SK-N-SH treated with all-trans-retinoic acid at 6 μM for 48 hours (cell line): ENCODE results near the gene COL1A2.

Source experiments
- BACH2 ChIP-seq: fragments of 250-450 bp; sonication (Bioruptor Pico); IDR thresholded peaks from 2 replicates; pipeline ENCODE4 v1.9.0; 2021; ENCODE audit warnings: mild to moderate bottlenecking, borderline replicate concordance
- ESRRG ChIP-seq: fragments of 250-450 bp; sonication (Bioruptor Pico); IDR thresholded peaks from 2 replicates; pipeline ENCODE4 v1.6.1; 2021; ENCODE audit warnings: mild to moderate bottlenecking
- TCF4 ChIP-seq: fragments of 250-450 bp; sonication (Bioruptor Pico); IDR thresholded peaks from 2 replicates; pipeline ENCODE4 v1.8.0; 2021; ENCODE audit warnings: mild to moderate bottlenecking, moderate library complexity, borderline replicate concordance
- TF ChIP-seq, protein P1 (sequence below): fragments of 250-450 bp; sonication (Bioruptor Pico); IDR thresholded peaks from 2 replicates; pipeline ENCODE4 v1.8.0; 2020; ENCODE audit warnings: mild to moderate bottlenecking, moderate library complexity, borderline replicate concordance
- TF ChIP-seq, protein P2 (sequence below): fragments of 250-450 bp; sonication (Bioruptor Pico); IDR thresholded peaks from 2 replicates; pipeline ENCODE4 v1.5.1; 2020; ENCODE audit warnings: low read depth, mild to moderate bottlenecking, moderate library complexity
- TF ChIP-seq, protein P3 (sequence below): fragments of 250-450 bp; sonication (Bioruptor Pico); IDR thresholded peaks from 2 replicates; pipeline ENCODE4 v1.5.0; 2020; ENCODE audit warnings: mild to moderate bottlenecking, moderate library complexity

DNA sequence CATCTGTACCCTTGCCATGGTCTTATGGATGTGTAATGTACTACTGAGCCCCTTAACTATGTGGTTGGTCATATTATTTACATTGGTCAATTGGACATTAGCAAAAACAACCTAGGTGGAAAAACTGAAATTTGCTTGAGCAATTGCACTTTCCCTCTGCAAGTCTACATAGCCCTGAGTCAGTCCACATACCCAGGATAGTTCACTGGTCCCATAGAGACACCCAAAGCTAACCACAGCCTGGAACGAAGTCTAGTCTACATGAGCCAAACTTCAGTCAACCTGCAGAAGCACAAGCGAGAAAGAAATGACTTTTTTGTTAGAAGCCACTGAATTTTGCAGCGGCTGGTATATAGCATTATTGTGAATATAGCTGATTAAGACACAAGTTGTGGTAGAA is 37.6 kb upstream of the COL1A2 start:
- TF ChIP-seq BACH2 (CRISPR knock-in tag) (no peak), ESRRG (no peak), TCF4 (CRISPR knock-in tag) (no peak)
- TF ChIP-seq, protein P1, sequence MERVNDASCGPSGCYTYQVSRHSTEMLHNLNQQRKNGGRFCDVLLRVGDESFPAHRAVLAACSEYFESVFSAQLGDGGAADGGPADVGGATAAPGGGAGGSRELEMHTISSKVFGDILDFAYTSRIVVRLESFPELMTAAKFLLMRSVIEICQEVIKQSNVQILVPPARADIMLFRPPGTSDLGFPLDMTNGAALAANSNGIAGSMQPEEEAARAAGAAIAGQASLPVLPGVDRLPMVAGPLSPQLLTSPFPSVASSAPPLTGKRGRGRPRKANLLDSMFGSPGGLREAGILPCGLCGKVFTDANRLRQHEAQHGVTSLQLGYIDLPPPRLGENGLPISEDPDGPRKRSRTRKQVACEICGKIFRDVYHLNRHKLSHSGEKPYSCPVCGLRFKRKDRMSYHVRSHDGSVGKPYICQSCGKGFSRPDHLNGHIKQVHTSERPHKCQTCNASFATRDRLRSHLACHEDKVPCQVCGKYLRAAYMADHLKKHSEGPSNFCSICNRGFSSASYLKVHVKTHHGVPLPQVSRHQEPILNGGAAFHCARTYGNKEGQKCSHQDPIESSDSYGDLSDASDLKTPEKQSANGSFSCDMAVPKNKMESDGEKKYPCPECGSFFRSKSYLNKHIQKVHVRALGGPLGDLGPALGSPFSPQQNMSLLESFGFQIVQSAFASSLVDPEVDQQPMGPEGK (CRISPR knock-in tag): no peak
- TF ChIP-seq, protein P2, sequence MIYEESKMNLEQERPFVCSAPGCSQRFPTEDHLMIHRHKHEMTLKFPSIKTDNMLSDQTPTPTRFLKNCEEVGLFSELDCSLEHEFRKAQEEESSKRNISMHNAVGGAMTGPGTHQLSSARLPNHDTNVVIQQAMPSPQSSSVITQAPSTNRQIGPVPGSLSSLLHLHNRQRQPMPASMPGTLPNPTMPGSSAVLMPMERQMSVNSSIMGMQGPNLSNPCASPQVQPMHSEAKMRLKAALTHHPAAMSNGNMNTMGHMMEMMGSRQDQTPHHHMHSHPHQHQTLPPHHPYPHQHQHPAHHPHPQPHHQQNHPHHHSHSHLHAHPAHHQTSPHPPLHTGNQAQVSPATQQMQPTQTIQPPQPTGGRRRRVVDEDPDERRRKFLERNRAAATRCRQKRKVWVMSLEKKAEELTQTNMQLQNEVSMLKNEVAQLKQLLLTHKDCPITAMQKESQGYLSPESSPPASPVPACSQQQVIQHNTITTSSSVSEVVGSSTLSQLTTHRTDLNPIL: no peak
- TF ChIP-seq, protein P3, sequence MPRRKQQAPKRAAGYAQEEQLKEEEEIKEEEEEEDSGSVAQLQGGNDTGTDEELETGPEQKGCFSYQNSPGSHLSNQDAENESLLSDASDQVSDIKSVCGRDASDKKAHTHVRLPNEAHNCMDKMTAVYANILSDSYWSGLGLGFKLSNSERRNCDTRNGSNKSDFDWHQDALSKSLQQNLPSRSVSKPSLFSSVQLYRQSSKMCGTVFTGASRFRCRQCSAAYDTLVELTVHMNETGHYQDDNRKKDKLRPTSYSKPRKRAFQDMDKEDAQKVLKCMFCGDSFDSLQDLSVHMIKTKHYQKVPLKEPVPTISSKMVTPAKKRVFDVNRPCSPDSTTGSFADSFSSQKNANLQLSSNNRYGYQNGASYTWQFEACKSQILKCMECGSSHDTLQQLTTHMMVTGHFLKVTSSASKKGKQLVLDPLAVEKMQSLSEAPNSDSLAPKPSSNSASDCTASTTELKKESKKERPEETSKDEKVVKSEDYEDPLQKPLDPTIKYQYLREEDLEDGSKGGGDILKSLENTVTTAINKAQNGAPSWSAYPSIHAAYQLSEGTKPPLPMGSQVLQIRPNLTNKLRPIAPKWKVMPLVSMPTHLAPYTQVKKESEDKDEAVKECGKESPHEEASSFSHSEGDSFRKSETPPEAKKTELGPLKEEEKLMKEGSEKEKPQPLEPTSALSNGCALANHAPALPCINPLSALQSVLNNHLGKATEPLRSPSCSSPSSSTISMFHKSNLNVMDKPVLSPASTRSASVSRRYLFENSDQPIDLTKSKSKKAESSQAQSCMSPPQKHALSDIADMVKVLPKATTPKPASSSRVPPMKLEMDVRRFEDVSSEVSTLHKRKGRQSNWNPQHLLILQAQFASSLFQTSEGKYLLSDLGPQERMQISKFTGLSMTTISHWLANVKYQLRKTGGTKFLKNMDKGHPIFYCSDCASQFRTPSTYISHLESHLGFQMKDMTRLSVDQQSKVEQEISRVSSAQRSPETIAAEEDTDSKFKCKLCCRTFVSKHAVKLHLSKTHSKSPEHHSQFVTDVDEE (CRISPR knock-in tag): no peak
